Measurements from ENCODE around the gene HS6ST2.

Gene HS6ST2

DNA sequence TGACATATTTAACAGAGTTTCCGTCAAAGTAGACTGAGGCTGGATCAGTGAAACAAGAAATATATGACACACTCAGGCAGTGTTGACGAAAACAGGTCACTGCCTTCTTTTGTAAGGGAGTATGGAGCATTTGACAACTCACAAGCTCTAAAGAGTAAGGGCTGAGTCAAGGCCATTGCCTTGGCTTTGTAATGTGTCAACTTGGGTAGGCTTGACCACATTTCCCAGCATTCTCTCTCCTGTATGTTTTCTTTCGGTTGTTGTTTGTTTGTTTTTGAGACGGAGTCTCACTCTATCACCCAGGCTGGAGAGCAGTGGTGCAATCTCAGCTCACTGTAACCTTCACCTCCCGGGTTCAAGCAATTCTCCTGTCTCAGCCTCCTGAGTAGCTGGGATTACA lies 344.6 kb downstream of the HS6ST2 start:
- no peak for DNase-seq

DNA sequence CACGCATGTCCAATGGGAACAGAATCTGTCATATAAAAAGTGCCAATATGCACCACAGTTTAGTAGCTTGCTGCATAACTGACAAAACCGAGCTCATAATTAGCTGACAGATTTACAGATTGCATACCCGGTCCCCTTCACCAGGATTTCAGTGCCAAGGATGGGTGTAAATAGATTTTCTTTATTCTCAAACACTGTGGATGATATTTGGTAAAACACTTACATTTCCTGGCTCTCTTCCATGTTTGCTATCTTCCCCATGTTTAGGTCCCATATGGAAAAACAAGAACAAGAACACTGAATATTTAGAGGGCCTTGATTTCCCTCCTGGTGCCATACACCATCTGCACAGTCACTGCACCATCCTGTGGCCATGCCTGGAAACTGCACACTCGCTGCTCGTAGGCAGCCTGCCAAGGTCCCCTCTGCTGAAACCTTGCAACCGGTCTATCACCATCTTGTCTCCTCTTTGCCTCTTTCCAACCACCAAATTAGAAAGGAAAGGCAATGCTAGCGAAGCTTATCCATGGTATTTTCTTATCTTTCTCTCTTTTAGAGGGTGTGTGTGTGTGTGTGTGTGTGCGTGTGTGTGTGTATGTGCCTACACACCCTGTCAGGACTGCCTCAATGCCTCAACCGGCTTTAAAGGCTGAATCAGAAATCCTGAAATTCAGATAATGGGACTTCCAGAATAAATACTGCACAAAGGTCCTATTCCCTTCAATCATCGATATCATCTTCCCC lies 345.4 kb downstream of the HS6ST2 start:
- DNase-seq = no peak

DNA sequence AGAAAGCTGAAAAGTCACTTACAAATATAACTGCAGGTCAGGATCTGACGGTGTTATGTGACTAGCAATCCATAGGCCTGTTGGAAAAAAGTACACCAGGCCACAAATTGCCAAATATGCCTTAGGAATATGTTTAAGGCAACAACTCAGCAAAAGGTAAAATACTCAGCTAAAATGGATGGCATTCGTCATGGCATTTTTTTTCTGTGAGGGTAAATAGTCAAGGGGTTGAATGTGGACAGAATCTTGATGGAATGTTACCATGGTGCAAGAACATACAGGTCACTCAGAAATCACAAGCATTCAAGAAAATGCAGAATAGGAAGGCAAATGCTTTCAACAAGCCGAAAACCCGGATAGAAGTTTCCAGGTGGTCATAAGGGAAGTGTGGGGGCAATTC lies 347.9 kb downstream of the HS6ST2 start:
- DNase-seq = no peak

DNA sequence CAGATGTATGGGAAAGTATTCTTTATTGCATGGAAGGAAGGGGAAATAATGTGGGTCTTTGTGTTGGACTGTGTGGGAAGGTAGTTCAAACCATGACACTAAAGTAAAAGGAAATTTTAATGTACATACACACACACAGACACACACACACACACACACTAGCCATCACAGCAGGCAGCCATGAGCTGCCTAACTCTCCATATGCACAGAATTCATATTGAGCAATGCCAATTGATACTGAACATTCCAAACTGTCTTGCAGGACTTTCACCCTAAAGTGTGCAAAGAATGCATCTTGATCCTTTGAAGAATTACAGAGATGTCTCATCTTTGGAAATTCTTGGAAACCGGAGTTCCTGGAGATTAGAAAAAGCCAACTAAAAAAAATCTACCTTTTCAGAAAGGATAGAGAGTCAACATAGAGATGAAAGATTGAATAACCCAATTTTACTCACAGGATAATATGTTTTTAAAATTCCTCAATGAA lies 349.0 kb downstream of the HS6ST2 start:
- DNase-seq = no peak

DNA sequence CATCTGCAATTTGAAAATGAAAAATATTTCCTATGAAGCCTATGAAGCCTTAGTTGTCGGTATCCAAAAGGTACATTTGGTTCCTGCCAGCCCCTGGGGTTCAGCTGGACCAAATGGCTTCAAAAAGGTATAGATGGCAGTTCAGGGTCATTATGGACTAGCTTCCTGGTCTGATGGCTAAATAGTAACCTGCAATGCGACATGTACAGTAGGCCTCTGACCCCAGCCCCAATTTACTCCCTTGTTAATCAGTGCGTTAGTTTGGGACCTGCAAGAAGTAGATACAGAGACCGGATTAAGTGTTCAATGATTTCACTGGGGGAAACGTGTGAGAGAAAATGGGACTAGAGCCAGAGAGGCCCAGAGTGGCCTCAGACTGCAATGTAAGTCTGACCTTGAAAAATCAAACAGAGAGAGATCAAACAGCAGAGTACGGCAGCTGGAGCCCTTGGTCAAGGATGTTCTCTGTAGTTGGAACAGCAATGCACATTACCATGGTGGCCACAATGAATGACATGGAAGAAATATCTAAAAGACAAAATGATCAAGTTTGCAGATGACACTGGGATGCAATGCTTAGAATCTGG lies 354.6 kb downstream of the HS6ST2 start:
- DNase-seq = no peak

DNA sequence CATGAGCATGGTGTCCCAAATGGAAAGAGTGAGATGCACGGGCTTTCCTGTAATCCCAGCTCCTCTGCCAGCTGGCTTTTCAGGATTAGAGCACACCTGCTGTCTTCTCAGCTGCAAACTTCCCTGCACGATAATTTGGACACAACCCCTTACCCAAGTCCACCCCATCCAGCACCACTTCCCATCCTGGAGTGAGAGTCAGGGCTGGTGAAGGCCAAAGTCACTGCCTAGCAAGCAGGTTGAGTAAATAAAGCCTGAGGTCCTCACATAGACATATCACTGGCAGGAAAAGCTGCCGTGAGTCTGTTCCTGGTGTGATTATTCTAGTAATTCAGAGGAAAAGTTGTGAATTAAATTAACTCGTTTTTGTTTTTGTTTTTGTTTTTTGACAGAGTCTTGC lies 355.7 kb downstream of the HS6ST2 start:
- DNase-seq = no peak

DNA sequence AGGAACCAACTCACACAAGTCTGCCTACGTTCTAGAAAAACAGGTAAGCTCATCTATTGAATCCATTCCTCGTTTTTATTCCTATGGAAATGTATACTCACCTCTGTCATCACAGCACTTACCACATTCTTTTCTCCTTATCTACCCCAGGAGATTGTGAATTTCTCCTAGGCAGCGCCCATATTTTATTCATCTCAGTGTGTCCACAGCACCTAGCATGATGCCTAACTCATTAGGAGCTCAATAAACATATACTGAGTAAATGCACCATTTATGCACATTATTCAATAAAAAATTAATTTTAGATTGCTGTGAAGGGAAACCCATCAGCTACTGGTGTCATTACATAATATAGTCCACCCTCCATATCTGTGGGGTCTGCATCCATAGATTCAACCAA lies 363.4 kb downstream of the HS6ST2 start:
- no peak for DNase-seq

DNA sequence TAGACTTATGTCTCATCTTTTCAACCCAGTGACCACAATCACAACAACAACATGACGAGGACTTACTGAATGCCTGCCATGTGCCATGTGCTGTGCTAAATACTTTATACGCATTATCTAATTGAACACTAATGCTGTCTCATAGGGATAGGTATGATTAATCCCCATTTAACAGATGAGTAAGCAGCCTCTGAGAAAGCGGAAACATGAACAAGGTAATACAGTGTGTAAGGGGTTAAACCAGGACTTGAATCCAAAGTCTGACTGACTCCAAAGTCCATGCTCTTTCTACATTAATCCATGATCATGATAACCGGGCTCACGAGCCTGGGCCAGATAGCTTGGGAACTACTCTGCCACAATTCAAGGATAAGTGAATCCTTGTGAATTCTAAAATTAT lies 364.3 kb downstream of the HS6ST2 start:
- DNase-seq = no peak

DNA sequence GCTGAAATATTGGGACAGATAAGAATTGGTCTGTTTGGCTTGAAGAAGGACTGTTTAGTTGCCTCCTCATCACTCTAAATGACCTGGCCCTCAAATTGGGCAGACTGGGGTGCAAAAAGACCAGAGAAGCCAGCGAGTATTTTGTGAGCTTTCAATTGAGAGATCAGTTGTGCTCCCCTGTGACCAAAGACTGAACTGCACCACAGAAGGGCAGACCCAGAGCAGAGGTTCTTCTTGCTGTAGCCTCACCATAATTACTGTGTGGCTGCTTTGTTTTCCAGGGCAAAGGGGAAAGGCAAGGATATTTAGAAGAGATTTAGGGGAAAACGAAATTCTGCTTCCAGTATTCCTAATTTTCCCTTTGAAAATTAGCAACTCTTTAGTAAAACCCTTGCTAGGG lies 365.5 kb downstream of the HS6ST2 start:
- DNase-seq = no peak

DNA sequence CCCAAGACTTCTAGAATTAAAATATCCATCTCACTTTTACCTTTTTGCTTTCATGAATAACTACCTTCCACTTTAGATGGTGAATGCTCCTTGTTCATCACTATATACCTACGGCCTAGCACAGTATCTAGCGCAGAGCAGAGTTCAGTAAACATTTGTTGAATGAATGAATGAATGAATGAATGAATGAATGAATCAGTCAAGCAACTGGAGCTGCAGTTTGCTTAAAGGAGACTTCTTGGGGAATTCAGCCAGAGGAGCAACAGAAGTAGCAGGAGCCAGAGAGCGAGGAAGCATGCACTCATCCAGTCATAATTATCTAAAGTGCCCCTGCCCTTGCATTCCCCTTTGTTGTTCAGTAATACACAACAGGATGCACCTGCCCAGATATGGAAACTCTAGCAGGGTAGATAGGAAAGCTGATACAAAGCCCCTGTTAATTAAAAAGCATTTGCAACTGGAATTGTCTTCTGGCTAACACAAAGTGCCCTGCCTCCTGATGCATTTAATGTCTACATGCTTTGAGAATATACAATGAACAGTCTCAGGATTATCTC lies 366.6 kb downstream of the HS6ST2 start:
- DNase-seq = no peak

DNA sequence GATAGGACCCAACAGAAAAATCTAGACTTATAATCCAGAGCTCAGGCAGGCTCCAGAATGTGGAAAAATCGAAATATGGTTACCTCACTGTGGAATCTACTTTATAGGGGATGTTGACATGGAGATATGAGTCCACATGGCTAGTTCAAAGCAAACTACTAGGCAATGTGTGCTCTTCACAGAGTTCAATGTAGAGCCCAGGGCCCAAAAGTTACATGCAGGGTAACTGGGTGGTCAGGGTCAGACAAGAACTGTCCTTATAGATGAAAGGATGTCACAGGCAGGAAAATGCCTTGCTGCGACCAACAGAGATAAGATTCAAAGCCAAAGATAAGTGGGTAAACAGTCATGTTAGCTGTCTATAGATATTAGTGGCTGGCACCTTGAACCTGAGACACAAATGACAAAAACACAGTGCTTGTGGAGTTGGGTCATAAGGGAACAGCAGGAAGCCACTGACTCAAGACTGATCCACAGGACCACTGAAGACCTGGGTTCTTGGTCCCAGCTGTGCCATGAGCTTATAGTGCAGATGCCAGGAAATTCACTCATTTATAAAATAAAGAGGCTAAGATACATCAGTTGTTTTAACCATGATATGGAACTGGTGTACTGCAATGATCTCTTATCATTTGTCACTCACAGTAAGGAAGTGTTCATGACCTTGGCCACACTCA lies 367.9 kb downstream of the HS6ST2 start:
- no peak for DNase-seq

DNA sequence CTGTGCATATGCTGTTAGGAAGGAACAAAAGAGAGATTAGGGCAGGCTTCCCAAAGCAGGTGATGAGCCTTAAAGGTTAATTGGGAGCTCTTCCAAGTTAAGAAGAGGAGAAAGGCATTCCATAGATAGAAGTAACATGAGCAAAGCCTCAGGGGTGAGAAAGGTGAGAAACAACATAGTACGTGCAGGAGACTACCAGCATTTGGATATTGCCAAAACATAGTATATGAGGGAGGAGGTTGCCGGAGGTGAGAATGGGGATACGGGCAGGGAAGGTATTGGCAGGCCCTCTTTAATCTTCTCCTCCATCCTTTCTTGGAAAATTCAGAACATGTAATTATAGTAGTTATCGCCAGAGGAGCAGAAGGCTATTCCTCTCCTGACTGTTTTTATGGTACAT lies 373.5 kb downstream of the HS6ST2 start:
- DNase-seq = no peak

DNA sequence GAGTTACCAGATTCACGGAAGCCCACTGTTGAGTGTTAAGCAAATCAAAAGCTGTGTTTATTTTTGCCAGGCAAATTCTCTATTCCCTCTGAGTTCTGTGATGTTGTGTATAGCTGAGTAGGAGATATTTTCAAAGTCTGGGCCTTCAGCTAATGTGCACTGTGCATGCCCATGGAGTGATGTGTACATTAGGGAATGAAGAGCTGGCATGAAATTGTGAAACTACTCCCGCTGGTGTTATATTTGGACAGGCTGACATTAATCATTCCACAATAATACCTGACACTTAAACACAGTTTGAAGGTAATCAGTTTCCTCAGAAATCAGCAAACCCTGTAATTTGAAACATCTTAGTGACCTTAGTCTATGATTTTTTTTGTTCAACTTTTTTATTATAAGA lies 381.5 kb downstream of the HS6ST2 start:
- DNase-seq = no peak

Data from right kidney (tissue), 1 donor.